Fibroblast of skin of right biceps (primary cell): ENCODE data around the gene DPH6.

Experiments used
- DNase-seq: peaks from one replicate; pipeline ENCODE4 v3.0.0-alpha.2; 2013

Gene DPH6

DNA sequence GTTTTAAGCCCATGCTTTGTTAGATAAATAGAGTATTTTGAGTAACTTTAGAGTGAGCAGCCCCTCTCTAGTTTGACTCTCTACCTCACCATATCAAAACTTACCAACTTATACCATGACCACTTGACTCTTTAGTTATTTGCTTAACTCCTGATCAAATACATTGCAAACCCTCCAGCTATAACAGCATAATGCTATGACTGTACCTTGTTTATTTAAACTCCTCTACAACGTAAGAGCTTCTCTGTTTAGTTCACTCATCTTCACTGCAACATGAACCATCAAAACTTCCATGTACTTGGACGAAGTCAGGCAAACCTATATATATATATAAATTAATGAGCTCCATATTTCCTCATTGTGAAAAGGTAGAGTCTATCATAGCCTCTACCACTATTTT lies 218.2 kb downstream of the DPH6 start:
- no peak for DNase-seq

GRCh38 chr15:35325374-35325941 lies 220.5 kb downstream of the DPH6 start:
- DNase-seq: no peak

DNA sequence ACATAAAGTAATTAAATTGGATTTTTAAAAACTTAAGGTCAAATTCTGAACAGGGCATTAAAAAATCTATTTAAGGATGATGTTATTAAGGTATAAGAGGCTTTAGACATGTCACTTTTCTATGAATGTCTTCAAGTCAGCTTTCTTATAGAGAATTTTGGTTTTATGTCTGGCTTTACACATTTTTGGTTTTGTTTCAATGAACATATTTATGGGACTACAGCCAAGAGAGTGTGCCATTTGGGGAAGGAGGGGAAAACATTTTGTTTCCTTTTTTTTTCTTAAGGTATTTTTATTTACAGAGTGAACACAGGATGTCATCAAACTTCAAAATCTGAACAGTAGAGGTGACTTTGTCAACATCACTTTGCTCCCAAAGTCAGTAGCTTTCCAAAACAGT lies 222.8 kb downstream of the DPH6 start:
- DNase-seq: no peak

DNA sequence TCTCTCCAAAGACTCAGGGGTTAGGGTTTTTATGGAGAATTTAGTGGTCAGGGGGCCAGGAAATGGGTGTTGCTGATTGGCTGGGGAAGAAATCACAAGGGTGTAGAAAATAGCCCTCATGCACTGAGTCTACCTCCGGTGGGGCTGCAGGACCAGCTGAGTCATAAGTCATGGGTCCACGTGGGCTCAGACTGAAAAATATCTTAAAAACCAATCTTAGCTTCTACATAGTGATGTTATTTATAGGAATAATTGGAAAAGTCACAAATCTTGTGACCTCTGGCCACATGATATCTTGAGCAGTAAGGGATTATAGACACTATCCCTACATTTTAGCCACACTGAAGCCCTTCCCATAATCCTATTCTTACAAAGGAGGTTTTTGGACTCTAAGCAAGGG lies 224.0 kb downstream of the DPH6 start:
- DNase-seq: no peak

DNA sequence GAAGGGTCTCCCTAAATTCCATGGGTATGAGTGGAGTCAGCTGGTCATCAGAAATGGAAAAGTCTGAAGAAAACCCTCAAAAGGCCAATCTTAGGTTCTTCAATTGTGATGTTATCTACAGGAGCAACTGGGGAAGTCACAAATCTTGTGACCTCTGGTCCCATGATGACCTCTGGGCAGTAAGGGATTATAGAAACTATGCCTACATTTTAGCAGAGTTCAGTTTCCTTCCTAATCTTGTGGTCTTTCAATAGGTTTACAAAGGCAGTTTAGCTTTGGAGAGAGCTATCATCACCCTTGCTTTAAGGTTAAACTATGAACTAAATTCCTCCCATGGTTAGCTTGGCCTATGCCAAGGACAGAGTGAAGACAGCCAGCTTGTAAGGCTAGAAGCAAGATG lies 225.1 kb downstream of the DPH6 start:
- DNase-seq: no peak
